C4-2B (cell line): ENCODE data around the gene PRM3.

Source experiments
- CTCF ChIP-seq: fragments of 450-650 bp; conservative IDR thresholded peaks from 2 replicates; pipeline ENCODE4 v1.5.1; 2017; ENCODE audit warnings: mild to moderate bottlenecking
- ZFX ChIP-seq: fragments of 450-650 bp; IDR thresholded peaks from 2 replicates; pipeline ENCODE4 v1.6.1; 2017

GRCh38 chr16:11241480-11242204, 31.8 kb downstream of the PRM3 start:
- TF ChIP-seq CTCF (no peak), ZFX (no peak)
